ENCODE results near the gene TTC24.

The TTC24 gene

DNA sequence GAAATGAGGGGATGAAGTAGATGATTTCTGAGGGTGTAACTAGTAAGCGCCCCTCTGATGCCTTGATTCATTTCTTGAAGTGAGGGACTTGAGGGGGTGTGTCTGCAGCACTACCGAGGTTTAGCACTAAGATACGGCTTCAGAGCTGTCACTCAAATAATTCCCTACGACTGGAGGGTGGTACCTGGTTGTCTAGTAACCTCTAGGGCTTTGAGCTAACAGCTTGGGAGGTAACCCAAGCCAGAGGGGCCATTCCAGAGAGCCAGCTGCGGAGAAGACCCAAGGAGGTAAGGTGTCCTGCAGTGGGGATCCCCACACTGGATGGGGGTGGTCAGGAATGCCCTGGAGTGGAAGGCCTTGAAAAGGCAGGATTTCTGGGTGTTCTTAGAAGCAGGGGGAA, at the start of gene TTC24:
Gene TTC24 (plus strand): TSS at position 252 of the 400 bp plus-strand sequence. CDS start 1,642 bp downstream, outside the sequence.
- Histone ChIP-seq H3K36me3 (ENCODE audit: control insufficient read depth, low read length) (no peaks in the 10 kb centered on the region), H3K4me2 (ENCODE audit: low read length) (no peak within 1 kb of the TSS), H3K27ac (ENCODE audit: low read depth, low read length) (no peak within 1 kb of the TSS)

DNA sequence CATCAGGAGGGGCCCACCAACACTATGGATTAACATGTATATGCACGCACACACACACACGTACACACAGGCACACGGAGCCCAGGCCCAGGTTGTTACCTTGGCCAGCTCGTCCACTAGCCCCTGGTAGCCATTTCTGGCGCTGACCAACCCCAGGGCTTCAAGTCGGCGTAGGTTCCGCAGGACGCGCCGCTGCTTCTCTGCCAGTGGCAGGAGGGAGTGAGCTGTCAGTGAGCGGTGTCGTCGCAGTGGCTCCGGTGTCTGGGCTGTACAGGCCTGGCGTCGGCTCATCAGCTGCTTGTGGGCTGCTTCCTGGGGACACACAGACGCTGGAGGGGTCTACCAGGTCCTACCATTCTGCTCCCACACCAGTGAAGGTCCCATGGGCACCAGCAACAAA, 49.5 kb upstream of the TTC24 start:
- H3K9me2 ChIP-seq (replicated peaks; ENCODE audit: control insufficient read depth, low read length), result no peaks in the 10 kb centered on the region
- TF ChIP-seq EZH2phosphoT487 (IDR thresholded peaks at IDR 0.05; ENCODE audit: borderline replicate concordance, low read length), result no peak
- TF ChIP-seq, protein P1, sequence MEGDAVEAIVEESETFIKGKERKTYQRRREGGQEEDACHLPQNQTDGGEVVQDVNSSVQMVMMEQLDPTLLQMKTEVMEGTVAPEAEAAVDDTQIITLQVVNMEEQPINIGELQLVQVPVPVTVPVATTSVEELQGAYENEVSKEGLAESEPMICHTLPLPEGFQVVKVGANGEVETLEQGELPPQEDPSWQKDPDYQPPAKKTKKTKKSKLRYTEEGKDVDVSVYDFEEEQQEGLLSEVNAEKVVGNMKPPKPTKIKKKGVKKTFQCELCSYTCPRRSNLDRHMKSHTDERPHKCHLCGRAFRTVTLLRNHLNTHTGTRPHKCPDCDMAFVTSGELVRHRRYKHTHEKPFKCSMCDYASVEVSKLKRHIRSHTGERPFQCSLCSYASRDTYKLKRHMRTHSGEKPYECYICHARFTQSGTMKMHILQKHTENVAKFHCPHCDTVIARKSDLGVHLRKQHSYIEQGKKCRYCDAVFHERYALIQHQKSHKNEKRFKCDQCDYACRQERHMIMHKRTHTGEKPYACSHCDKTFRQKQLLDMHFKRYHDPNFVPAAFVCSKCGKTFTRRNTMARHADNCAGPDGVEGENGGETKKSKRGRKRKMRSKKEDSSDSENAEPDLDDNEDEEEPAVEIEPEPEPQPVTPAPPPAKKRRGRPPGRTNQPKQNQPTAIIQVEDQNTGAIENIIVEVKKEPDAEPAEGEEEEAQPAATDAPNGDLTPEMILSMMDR (IDR thresholded peaks at IDR 0.05; ENCODE audit: low read depth, low read length, poor library complexity, severe bottlenecking), result no peak
- no peaks in the 10 kb centered on the region for H3K79me2 ChIP-seq (ENCODE audit: control insufficient read depth, low read length)
- no peak overlapping the region for H3K27ac ChIP-seq (ENCODE audit: low read depth, low read length)
- no peaks in the 10 kb centered on the region for H3F3A ChIP-seq (ENCODE audit: control insufficient read depth, insufficient read depth)
- H3K4me3 ChIP-seq (ENCODE audit: low read length), result no peak overlapping the region
- H4K20me1 ChIP-seq (ENCODE audit: control insufficient read depth, insufficient read depth, low read depth, low read length), result no peaks in the 10 kb centered on the region
- H3K4me2 ChIP-seq (ENCODE audit: low read length), result no peak overlapping the region
- H3K4me1 ChIP-seq (ENCODE audit: control insufficient read depth, low read length), result peaks cover 19% of the 10 kb centered on the region
- no peaks in the 10 kb centered on the region for H3K27me3 ChIP-seq (ENCODE audit: control insufficient read depth, low read length)
- peaks cover 48% of the 10 kb centered on the region for H3K36me3 ChIP-seq (ENCODE audit: control insufficient read depth, low read length)
- no peaks in the 10 kb centered on the region for H3K9me3 ChIP-seq (ENCODE audit: control insufficient read depth, insufficient read depth, low read length)

More for the DNA sequence above, at the start of gene TTC24:
- H3K4me3 ChIP-seq (ENCODE audit: low read length), result no peak within 1 kb of the TSS
- H3K4me1 ChIP-seq (ENCODE audit: control insufficient read depth, low read length), result peaks cover 24% of the 10 kb centered on the region
- H3K27me3 ChIP-seq (ENCODE audit: control insufficient read depth, low read length), result 0 out of 2 replicates have a peak, but pooled peaks cover 2% of the 10 kb centered on the region
- H4K20me1 ChIP-seq (ENCODE audit: control insufficient read depth, insufficient read depth, low read depth, low read length), result no peaks in the 10 kb centered on the region
- no peaks in the 10 kb centered on the region for H3K79me2 ChIP-seq (ENCODE audit: control insufficient read depth, low read length)
- H3F3A ChIP-seq (ENCODE audit: control insufficient read depth, insufficient read depth), result no peaks in the 10 kb centered on the region
- no peaks in the 10 kb centered on the region for H3K9me3 ChIP-seq (ENCODE audit: control insufficient read depth, insufficient read depth, low read length)
- H3K9me2 ChIP-seq (replicated peaks; ENCODE audit: control insufficient read depth, low read length), result no peaks in the 10 kb centered on the region
- TF ChIP-seq, protein P1 (IDR thresholded peaks at IDR 0.05; ENCODE audit: low read depth, low read length, poor library complexity, severe bottlenecking), result no peak
- no peak for TF ChIP-seq EZH2phosphoT487 (IDR thresholded peaks at IDR 0.05; ENCODE audit: borderline replicate concordance, low read length)

DNA sequence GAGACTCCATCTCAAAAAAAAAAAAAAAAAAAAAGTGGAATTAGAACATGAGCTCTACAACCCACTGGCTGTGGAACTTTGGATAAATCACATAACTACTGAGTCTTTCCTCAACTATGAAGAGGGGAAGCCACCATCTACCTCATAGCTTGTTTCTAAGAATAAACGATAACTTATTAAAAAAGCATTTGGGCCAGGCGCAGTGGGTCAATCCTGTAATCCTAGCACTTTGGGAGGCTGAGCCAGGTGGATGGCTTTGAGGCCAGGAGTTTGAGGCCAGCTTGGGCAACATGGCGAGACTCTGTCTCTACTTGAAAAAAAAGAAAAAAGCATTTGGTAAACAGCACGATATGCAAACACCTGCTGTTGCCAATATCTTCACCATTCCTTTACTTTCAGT, 47.1 kb upstream of the TTC24 start:
- Histone ChIP-seq H3K4me3 (ENCODE audit: low read length) (no peak overlapping the region), H3K36me3 (ENCODE audit: control insufficient read depth, low read length) (peaks cover 43% of the 10 kb centered on the region), H3K27me3 (ENCODE audit: control insufficient read depth, low read length) (no peaks in the 10 kb centered on the region), H3K27ac (ENCODE audit: low read depth, low read length) (no peak overlapping the region), H3K9me2 (replicated peaks; ENCODE audit: control insufficient read depth, low read length) (no peaks in the 10 kb centered on the region), H3K79me2 (ENCODE audit: control insufficient read depth, low read length) (no peaks in the 10 kb centered on the region), H3K4me1 (ENCODE audit: control insufficient read depth, low read length) (peaks cover 6% of the 10 kb centered on the region), H3F3A (ENCODE audit: control insufficient read depth, insufficient read depth) (no peaks in the 10 kb centered on the region), H3K9me3 (ENCODE audit: control insufficient read depth, insufficient read depth, low read length) (no peaks in the 10 kb centered on the region), H4K20me1 (ENCODE audit: control insufficient read depth, insufficient read depth, low read depth, low read length) (no peaks in the 10 kb centered on the region), H3K4me2 (ENCODE audit: low read length) (no peak overlapping the region)
- TF ChIP-seq, protein P1 (IDR thresholded peaks at IDR 0.05; ENCODE audit: low read depth, low read length, poor library complexity, severe bottlenecking), result no peak
- no peak for TF ChIP-seq EZH2phosphoT487 (IDR thresholded peaks at IDR 0.05; ENCODE audit: borderline replicate concordance, low read length)

Measured in DOHH2 (cell line).